IPS-18c (cell line): Measurements from ENCODE around the gene JAM2.
"Not testable (repeated sequence)": the region's sequence is repeated elsewhere in the genome, so short reads cannot be mapped to it uniquely, and the experiment has no call there.

ENCODE experiments used
- H3K4me3 ChIP-seq: 2 replicates; pipeline ENCODE4 v1.7.0; 2013; ENCODE audit warnings: low read depth, mild to moderate bottlenecking, low read length, moderate library complexity; ENCODE audit not compliant: insufficient read depth
- H3K9me3 ChIP-seq: one replicate; pipeline ENCODE4 v1.6.1; 2013; ENCODE audit warnings: mild to moderate bottlenecking, low read length, moderate library complexity; ENCODE audit not compliant: control insufficient read depth, insufficient read depth

Gene JAM2

DNA sequence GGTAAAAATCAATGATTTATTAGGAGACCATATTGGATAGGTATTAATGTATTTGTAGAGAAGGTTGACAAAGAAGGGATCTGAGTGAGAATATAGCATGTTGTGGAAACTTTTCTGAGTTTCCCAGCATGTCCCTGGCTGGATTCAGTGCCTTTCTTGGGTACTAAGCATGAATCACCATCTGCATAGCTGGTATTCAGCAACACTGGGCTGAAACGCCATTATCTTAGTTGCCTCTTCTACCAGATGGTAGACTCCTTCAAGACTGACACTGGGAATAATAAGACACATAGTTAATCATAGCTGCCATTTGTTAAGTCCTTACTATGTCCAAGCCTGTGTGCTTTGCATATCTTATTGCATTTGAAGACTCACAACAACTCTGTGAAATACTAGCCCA is 50.2 kb downstream of the JAM2 start:
- Histone ChIP-seq H3K9me3 (no peaks in the 10 kb centered on the region), H3K4me3 (no peak overlapping the region)

DNA sequence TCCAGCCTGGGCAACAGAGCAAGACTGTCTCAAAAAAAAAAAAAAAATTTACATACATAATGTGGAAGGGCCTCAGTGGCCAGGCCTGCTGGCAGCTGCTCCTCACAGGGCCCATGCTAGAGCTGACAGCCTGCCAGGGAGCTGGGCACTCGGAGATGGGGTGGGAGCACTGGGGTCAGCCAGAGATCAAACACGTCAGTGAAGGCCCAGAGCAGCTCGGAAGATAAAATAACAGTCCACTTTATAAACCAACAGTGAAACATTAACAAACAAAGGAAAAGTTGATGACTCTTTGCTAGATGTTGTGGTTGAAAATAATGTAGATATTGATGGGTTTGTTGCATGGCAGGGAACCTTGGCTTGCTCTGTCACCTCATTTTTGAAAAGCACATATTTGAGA is 52.9 kb downstream of the JAM2 start:
- Histone ChIP-seq H3K4me3 (no peak overlapping the region), H3K9me3 (no peaks in the 10 kb centered on the region)

DNA sequence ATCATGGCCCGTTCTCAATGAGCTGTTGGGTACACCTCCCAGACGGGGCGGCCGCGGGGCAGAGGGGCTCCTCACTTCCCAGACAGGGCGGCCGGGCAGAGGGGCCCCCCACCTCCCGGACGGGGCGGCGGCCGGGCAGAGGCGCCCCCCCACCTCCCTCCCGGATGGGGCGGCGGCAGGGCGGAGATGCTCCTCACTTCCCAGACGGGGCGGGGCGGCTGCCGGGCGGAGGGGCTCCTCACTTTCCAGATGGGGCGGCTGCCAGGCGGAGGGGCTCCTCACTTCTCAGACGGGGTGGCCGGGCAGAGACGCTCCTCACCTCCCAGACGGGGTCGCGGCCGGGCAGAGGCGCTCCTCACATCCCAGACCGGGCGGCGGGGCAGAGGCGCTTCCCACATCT is 56.4 kb downstream of the JAM2 start:
- H3K9me3 ChIP-seq, H3K4me3 ChIP-seq: not testable (repeated sequence)

DNA sequence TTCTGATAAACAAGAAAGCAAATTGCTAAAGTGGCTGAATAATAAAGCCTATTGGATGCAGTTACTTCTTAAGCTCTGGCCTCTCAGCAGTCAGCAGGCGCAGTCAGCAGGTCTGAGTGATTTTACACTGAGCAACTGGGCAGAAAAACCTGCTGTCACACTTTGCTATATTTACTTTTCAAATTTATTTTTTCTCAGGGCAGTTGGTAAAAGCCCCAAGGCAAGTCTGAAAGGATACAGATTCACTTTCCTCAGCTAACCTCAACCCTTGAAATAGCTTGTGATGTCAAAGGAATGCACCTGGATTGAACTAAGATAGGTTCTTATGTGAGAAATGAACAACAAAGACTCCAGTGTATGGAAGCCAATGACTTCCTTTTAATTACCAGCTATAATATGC is 61.7 kb downstream of the JAM2 start:
- Histone ChIP-seq H3K4me3 (no peak overlapping the region), H3K9me3 (no peaks in the 10 kb centered on the region)

DNA sequence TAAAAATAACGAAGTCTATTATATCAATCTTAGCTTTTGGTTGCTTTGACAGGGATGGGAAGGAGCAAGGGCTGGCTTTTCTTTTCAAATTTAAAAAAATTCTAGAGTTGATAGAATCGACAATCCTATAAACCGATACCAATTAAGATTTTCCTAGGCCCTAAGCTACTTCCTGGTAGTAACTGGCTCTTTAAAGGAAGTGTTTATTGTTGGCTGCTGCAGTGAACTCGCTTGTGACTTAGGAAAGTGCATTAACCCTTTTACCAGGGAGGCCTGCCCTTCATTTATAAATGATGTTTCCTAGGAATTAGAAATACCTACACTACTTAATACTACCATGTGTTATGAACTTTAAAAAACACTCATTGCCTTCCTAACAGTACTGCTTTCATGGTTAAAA is 62.5 kb downstream of the JAM2 start:
- H3K4me3 ChIP-seq, result no peak overlapping the region
- H3K9me3 ChIP-seq, result no peaks in the 10 kb centered on the region

DNA sequence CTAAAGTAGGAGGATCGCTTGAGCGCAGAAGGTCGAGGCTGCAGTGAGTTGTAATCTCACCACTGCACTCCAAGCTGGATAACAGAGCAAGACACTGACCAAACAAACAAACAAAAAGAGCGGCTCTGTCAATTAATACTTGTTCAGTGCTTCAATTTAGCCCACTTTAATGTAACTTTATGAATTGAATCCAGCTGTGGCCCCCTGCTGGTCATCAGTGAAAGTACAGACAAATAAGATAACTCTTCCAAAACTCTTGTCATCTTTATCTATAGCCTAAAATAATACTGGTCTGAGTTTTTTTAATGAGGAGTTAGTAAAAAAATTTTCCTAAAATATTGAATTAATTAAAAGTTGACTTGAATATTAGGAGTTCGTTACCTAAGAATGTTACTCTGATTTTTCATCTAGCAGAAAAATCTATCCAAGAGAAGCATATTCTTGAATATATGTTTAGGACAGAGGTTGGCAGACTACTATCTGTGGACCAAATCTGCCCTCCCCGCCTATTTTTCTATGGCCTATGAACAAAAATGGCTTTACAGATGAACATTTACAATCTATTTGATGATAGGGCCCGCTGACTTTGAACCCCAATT is 69.5 kb downstream of the JAM2 start:
- Histone ChIP-seq H3K4me3 (no peak overlapping the region), H3K9me3 (no peaks in the 10 kb centered on the region)

DNA sequence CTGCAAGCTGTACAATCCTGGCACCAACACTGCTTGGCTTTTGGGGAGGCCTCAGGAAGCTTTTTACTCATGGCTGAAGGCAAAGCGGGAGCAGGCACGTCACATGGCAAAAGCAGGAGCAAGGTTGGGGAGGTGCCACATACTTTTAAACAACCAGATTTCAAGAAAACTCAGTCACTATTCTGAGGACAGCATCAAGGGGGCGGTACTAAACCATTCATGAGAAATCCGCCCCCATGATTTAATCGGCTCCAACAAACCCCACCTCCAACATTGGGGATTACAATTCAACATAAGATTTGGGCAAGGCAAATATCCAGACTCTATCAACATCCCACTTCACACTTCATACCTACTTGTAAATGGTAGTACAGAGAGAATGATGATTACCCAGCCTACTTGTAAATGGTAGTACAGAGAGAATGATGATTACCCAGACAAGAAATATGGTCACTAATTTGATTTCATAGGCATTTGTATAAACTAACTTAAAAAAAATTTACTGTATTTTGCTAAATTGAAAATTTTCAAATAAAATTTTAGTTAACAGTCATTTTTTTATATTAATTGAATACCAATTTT is 70.7 kb downstream of the JAM2 start:
- H3K4me3 ChIP-seq, result no peak overlapping the region
- no peaks in the 10 kb centered on the region for H3K9me3 ChIP-seq

DNA sequence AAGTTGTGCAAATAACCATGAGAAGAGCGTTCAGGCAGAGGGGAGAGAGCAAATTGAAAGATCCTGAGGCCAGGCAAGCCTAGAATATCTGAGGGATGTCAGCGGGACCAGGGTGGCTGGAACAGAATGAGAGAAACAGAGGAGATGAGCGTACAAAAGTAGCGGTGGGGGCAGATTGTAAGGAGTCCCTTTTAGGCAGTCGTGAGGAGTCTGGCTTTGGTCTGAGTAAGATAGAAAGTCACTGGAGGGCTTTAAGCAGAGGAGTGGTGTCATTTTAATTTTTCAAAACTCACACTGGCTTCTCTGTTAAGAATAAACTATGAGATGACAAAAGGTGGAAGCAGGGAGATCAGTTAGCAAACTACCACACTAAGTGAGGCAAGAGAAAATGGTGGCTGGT is 71.5 kb downstream of the JAM2 start:
- no peaks in the 10 kb centered on the region for H3K9me3 ChIP-seq
- no peak overlapping the region for H3K4me3 ChIP-seq

DNA sequence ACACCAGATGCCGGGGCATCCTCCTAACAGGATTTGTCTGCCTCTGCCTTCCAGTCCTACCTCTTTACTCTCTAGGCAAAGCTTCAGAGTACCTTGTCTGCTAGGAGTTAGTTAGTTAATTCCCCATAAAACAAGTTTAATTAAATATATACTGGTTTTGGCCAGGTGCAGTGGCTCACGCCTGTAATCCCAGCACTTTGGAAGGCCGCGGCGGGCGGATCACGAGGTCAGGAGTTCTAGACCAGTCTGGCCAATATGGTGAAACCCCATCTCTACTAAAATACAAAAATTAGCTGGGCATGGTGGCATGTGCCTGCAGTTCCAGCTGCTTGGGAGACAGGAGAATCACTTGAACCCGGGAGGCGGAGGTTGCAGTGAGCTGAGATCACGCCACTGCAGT is 75.0 kb downstream of the JAM2 start:
- H3K9me3 ChIP-seq, H3K4me3 ChIP-seq: not testable (repeated sequence)

DNA sequence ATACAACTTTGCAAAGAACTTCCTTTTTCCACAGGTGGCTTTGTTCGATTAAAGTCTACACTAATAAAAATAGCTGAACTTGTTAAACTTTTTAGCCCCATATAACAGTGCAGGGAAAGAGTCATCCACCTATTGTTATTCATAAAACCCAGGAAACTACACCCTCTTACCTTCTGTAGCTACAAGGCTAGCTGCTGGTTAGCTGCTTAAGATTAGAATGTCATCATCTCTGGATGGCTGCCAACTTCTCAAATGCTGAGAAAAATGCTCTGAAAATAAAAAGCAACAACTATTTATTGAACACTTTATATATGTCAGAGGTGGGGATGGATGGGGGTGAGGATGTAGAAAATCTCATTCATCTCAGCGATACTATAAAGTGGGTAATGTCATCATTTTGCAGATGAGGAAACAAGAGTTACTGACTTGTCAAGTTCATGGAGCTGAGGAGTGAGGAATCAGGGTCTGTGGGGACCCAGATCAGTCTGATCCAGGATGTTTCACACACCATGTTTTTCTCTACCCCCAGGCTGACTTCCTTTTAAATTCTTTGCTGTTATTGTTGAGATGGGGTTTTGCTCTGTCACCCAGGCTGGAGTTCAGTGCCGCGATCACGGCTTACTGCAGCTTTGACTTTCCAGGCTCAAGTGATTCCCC is 78.6 kb downstream of the JAM2 start:
- no peaks in the 10 kb centered on the region for H3K9me3 ChIP-seq
- no peak overlapping the region for H3K4me3 ChIP-seq

DNA sequence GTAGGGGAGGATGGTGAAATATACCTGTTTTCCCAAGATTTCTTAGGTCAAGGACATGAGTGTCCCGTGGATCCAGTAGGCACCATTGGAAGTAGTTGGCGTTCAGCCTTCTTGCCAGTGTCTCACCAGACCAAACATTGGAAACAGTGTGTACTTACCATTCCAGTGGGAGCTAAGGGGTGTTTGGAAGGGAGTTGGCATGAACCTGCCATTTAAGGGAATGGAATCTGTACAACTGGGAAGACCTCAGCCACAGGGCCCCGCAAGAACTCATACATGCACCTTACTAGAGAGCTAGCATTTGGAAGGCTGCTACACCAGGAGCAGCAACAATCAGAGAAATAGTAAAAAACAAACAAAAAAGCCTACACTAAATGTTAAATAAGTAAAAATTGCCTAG is 82.9 kb downstream of the JAM2 start:
- Histone ChIP-seq H3K4me3 (no peak overlapping the region), H3K9me3 (no peaks in the 10 kb centered on the region)

DNA sequence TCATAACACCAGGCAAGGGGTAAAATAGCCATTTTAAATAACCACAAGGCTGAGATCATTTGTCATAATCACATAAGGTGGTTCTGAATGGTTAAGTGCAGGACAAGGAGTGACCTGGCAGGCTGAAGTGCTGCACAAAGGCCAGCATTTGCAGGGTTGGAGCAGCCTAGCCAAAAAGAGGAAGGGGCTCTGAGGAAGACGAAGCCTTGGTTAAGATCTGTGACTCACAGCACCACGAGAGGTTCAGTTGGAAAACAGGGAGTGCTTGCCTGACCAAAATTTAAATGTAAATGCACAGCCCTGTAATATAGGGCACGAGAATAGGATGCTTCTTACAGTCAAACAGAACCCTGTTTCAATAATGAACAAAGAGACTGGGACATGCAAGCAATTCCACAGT is 83.6 kb downstream of the JAM2 start:
- Histone ChIP-seq H3K4me3 (no peak overlapping the region), H3K9me3 (no peaks in the 10 kb centered on the region)

DNA sequence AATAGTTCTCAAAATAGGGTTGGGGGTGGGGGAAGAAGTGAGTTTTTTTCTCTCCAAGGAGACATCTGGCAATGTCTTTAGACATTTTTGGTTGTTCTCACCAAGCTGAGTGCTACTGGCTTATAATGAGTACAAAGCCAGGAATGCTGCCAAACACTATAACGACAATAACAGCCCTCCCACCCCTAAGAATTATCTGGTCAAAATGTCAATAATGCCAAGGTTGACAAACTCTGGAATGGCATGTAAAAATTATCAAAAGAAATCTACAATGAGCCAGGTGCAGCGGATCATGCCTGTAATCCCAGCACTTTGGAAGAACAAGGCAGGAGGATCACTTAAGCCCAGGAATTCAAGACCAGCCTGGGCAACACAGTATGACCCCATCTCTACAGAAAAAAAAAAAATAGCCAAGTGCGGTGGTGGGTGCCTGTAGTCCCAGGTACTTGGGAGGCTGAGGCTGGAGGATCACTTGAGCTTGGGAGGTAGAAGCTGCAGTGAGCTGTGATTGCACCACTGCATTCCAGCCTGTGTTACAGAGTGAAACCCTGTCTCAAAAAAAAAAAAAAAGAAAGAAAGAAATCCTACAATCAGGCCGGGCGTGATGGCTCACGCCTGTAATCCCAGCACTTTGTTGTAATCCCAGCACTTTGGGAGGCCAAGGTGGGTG is 93.2 kb downstream of the JAM2 start:
- H3K4me3 ChIP-seq, result no peak overlapping the region
- H3K9me3 ChIP-seq, result no peaks in the 10 kb centered on the region

DNA sequence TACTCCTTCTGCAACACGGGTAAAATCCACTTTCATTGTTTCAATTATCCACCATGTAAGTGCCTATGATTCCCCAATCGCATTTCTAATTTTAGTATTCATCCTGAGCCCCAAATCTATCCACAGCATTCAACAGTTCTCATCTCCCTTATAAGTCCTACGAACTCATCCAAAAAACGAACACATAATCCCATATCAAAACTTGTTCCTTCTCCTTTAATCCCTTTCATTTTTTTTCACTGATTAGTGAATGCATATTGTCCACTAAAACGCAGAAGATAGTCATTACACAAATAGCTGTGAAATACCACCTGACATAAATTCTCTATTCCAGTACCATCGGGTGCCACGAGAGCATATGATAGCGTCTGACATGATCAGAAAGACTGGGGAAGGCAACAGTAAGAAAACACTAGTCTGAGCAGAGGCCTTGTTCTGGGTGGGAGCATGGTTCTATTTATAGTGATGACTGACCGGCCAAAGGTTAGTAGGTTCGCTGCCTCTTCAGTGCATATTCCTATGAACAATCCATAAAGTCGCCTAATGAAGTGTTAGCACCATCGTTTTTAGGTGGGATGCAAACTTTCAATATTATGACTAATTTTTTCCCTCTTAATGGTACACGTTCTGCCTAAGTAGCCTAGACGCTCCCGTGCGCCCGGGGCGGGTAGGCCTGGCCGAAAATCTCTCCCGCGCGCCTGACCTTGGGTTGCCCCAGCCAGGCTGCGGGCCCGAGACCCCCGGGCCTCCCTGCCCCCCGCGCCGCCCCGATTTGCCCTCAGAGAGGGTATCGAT is 95.0 kb downstream of the JAM2 start:
- H3K4me3 ChIP-seq, result peak overlapping the region; percentile 98
- H3K9me3 ChIP-seq, result no peaks in the 10 kb centered on the region

DNA sequence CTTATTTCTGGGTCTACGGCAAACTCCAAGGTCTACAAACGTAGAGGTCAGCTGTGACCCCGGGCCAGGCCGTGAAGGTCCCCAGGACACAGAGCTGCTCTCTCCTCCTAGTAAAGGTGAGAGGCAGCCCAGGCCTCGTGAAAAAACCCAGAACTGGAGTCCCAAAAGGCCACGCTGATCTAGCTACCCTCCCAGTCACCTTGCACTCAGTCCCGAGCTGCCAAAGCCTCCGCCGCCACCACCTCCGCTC is 95.5 kb downstream of the JAM2 start:
- H3K9me3 ChIP-seq, result no peaks in the 10 kb centered on the region
- peak overlapping the region; percentile 98 for H3K4me3 ChIP-seq

DNA sequence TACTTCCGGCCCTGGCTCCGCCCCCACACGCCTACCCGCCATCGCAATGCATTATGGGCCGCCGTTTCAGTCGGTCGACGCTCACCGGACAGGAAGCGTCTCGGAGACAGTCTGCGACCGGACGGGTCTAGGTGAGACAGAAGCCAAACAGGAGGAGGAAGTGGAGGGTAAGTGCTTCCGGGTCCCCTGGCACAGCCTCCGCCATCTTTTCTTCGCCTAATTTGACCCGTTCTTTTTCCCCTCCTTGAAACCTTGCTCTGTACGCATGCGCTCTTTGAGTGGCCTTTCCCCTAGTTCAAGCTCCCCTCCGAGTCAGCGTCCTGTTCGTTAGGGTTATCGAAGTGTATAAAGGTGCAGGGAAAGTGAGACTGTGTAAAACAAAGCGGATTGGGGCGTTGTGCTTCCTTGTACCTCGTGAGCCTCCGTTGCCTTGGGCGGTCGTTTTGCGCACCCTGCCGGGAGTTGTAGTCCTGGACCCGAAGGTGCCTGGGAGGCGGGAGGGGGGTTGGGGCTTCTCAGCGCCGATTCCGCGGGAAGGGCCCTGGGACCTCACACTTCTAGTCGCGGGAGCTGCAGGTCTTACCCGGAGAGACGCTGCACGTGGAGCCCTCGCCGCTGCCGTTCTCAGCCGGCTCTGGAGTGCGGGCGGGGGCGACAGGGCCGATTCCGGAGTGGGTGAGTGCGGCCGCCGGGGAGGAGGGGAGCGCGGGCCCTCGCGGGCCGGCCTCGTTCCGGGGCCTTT is 96.0 kb downstream of the JAM2 start, which contains the start of the genes ATP5PF and GABPA:
TSS of gene ATP5PF (minus strand) at position 1 of the 742 bp plus-strand sequence. CDS start 5,110 bp downstream, outside the sequence.
TSS of gene GABPA (plus strand) at position 69 of the 742 bp plus-strand sequence. CDS start 6,627 bp downstream, outside the sequence.
- H3K9me3 ChIP-seq, result no peaks in the 10 kb centered on the region
- H3K4me3 ChIP-seq, result peak within 1 kb of the TSS; percentile 98
